ENCODE data around the gene C16orf90. TPM values are rescaled to one million over a fixed set of nuclear protein-coding genes. Genes with fewer than 3 reads are reported as not detected.
"Not testable (repeated sequence)": the region's sequence is repeated elsewhere in the genome, so short reads cannot be mapped to it uniquely, and the experiment has no call there.

C16orf90 gene
- total RNA-seq, 4 donors from 2014 or later = not detected

- ATAC-seq (ENCODE audit: low FRiP score) (no peak), DNase-seq (ENCODE audit: low spot score) (no peak)
- TF ChIP-seq CTCF (IDR thresholded peaks at IDR 0.05) = no peak
These were observed 37.5 kb upstream of the C16orf90 start for GRCh38 chr16:3532741-3533140.

GRCh38 chr16:3530371-3530914, 35.2 kb upstream of the C16orf90 start:
- TF ChIP-seq CTCF (IDR thresholded peaks at IDR 0.05) = no peak
- DNase-seq (ENCODE audit: low spot score) (no peak), ATAC-seq (ENCODE audit: low FRiP score) (no peak)

GRCh38 chr16:3529175-3529574, 33.9 kb upstream of the C16orf90 start:
- TF ChIP-seq CTCF (IDR thresholded peaks at IDR 0.05) = no peak
- DNase-seq (ENCODE audit: low spot score) = no peak
- ATAC-seq (ENCODE audit: low FRiP score) = no peak

- DNase-seq (ENCODE audit: low spot score) (no peak), ATAC-seq (ENCODE audit: low FRiP score) (no peak)
- TF ChIP-seq CTCF (IDR thresholded peaks at IDR 0.05) = no peak
These were observed 33.1 kb upstream of the C16orf90 start for GRCh38 chr16:3528406-3528805.

GRCh38 chr16:3527216-3527829, 32.0 kb upstream of the C16orf90 start:
- peak; percentile 78 for DNase-seq (ENCODE audit: low spot score)
- ATAC-seq (ENCODE audit: low FRiP score) = not testable (repeated sequence)

- ATAC-seq (ENCODE audit: low FRiP score) (no peak), DNase-seq (ENCODE audit: low spot score) (no peak)
- TF ChIP-seq CTCF (IDR thresholded peaks at IDR 0.05) = no peak
These were observed 30.7 kb upstream of the C16orf90 start for GRCh38 chr16:3525951-3526350.

- TF ChIP-seq CTCF (IDR thresholded peaks at IDR 0.05) = no peak
- DNase-seq (ENCODE audit: low spot score) = no peak
- no peak for ATAC-seq (ENCODE audit: low FRiP score)
These were observed 28.0 kb upstream of the C16orf90 start for GRCh38 chr16:3523281-3523680.
